IPS DF 4.7 (cell line): ENCODE data around the gene DNAJC16.
"Not testable (repeated sequence)": the region's sequence is repeated elsewhere in the genome, so short reads cannot be mapped to it uniquely, and the experiment has no call there.

ENCODE experiments used
- DNase-seq: peaks from one replicate; pipeline ENCODE4 v3.0.0-alpha.2; 2013; ENCODE audit warnings: low spot score; ENCODE audit errors: extremely low read depth

The DNAJC16 gene

DNA sequence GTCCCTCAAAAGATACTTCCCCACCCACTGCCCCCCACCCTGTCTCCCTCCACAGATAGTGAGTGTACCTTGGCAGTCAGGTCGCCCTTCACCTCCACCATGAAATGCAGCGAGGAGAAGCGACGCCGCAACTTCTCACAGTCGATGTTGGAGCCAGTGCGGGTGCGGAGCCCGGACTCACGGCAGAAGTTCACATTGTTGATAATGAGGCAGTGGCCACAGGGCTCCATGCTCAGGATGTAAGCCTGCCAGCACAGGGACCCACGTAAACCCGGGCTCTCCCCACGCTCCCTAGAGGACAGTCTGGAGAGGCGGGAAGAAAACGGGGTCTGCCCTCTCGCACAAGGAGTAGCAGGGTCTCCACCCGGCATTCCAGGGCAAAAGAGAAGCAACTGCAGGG, 19.8 kb upstream of the DNAJC16 start:
- no peak for DNase-seq

DNA sequence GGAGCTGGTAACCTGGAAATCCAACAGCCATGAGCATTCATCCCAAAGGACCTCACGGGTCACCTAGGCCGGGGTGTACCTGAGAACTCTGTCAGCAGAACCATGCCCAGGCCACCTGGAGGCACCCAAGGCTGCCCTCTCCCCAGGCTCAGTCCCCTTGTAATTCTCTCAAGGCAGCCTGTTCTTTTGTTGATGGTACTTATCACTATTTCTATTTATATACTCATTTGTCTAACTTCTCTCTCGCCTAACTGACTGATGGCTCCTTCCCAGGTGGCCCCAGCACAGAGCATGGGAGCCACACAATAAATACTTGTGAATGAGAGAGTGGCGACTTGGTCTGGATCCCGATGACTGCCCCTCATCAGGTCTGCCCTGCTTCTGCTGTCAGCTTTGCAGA, 19.4 kb upstream of the DNAJC16 start:
- DNase-seq = no peak

DNA sequence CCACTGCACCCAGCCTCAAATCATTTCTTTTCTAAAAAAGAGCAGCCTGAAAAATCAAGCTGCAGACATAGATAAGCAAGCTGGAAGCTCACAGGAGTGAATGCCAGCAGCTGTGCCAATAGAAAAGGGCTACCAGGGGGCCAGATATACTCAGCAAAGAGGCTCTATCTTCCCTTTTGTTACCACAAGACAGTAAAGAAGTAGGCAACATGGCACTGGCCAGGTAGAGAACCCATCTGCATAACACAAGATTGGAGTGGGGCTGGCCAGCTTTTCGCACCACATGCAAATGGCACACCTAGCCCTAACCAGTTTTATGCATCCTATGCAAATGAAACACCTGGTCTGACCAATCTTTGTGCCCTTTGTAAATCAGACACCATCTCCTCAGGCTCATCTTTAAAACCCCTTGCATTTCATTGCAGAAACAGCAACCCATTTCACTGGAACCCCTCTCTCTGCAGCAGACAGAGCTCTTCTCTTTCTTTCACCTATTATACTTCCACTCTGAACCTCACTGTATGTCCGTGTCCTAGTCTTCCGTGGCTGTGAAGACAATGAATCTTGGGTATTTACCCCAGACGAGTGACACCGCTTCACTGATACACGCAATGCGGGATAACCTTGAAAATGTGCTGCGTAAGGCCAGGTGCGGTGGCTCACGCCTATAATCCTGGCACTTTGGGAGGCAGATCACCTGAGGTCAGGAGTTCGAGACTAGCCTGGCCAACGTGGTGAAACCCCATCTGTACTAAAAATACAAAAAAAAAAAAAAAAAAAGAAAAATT, 17.8 kb upstream of the DNAJC16 start:
- DNase-seq = peak; percentile 79

DNA sequence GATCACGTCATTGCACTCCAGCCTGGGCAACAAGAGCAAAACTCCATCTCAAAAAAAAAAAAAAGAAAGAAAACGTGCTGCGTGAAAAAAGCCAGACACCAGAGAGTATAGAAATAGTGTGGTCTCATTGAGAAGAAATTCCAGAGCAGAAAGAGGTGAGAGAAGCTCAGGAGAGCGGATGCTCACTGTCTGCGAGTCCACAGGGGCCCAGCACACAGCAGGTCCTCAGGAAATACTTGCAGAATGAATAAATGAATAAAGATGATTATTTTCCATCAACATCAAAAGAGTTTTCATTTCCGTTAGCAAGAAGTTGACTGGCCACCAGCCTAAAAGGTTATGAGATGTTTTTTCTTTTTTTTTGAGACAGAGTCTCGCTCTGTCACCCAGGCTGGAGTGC, 17.1 kb upstream of the DNAJC16 start:
- DNase-seq = no peak

DNA sequence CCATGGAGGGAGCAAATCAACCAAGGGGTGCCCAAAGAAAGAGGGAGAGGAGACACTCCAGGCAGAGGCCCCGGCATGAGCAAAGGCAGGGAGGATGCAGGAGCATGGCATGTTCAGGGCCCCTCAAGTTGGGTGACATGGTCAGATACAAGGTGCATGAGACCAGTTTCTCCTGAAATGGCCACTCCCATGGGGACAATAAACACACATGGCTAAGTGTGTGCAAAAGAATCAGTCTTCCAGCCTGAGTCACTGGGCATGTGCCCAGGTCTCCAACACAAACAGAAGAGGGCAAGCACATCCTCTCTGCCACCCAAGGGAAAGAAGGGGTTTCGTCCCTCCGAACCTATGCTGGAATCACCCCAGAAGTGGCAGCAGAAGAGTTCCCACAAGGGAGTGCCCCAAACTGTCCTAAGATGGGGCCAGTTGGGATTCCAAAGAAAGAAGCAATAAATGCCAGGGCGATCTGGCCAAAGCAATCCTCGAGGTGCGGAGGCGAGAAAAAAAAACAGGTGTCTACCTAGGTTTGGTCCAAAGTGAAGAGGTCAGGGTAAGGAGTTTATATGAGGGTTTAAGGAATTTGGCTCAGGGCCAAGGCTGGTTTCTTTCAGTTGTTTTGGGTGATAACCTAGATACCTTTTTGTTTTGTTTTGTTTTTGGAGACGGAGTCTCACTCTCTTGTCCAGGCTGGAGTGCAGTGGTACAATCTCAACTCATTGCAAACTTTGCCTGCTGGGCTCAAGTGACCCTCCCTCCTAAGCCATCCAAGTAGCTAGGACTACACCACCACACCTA, 15.8 kb upstream of the DNAJC16 start:
- no peak for DNase-seq

DNA sequence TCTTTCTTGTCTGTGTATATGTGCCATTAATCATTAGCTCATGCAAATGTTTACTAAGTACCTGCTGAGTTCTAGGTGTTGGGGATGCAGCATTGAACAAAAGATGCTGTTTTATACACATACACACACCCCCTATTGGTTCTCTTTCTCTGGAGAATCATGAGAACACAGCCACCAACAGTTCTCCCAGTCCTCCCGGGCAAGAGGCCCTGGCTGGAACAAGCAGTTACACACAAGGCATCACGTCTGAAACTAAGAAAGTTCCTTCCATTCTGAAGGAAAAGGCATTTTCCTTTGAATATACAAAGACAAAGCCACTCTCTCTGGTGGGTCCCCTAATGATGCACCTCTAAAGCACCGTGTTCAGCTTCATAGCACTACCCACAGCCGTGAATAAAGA, 13.5 kb upstream of the DNAJC16 start:
- no peak for DNase-seq

DNA sequence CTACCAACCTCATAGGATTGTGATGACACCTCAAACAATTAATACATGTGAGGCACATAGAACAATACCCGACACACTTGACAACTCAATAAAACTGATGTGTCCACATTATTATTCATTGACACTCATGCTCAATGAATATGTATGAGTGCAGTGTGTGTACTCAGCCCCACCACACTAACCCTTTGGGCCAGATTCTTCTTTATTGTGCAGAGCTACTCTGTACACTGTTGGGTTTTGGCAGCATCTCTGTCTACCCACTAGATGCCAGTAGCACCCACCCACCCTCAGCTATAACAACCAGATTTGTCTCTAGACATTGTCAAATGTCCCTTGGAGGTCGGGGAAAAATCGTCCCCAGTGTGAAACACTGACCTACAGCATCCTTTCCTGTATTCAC, 12.7 kb upstream of the DNAJC16 start:
- DNase-seq = no peak

DNA sequence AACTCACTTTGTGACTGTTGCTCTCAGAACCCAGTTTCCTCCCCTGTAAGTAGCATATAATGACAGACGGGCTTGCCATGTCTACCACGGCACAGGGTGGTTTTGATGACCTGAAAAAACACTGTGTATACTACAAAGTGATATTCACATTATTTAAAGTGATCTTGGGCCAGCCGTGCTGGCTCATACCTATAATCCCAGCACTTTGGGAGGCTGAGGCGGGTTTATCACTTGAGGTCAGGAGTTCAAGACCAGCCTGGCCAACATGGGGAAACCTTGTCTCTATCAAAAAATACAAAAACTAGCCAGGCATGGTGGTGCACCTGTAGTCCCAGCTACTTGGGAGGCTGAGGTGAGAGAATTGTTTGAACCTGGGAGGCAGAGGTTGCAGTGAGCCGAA, 12.1 kb upstream of the DNAJC16 start:
- DNase-seq = not testable (repeated sequence)

DNA sequence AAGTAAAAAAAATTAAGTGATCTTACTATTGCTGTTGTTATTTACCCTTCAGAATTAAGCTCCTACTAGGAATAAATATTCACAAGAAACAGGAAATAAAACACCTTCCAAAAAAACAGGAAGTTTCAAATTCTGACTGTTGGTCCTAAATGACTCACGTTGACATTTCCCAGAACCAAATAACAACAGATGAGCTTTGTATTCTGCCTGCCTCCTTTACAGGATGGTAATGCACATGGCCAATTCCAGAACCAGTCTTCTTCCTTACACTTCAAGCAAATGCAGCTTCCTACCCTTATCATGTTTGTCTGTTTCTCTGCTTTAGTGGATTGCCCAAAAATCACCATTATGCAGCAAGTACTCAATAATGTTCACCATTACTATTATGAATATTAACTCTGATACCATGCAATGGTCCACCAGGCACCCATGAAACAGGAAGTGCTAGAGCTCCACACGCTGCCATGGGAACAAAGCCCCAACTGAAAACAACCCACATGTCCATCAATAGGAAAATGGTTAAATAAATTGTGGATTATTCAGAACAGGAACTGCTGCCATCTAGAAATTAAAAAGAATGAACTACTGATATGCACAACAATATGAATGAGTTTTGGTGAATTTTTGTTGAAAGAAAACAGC, 11.5 kb upstream of the DNAJC16 start:
- DNase-seq = no peak

DNA sequence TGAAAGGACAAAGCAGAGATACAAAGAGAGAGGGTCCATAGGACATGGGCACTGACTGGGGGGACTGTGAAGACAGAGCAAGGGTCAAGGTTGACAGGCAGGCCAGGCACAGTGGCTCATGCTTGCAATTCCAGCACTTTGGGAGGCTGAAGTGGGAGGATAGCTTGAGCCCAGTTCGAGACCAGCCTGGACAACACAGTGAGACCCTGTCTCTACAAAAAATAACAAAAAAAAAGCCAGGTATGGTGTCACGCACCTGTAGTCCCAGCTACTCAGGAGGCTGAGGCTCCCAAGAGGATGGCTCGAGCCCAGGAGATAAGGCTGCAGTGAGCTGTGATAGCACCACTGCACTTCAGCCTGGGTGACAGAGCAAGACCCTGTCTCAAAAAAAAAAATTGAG, 7.0 kb upstream of the DNAJC16 start:
- DNase-seq = no peak

DNA sequence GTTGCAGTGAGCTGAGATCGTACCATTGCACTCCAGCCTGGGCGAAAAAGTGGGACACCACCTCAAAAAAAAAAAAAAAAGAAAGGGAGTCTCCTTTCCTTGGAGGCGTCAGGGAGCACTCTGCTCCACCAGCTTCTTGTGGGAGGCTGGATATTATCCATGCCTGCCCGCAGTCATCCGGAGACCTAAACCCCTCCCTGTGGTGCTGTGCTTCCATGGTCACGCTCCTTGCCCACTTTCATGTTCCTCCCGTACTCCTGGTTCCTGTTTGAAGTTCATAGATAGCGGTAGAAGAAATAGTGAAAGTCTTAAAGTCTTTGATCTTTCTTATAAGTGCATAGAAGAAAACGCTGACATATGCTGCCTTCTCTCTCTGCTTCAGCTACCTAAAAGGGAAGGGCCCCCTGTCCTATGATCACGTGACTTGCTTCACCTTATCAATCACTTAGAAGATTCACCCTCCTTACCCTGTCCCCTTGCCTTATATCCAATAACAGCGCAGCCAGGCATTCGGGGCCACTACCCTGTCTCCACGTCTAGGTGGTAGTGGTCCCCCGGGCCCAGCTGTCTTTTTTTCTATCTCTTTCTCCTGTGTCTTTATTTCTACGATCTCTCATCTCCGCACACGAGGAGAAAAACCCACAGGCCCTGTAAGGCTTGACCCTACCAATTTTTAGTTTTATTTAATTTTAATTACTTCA, 5.3 kb upstream of the DNAJC16 start:
- not testable (repeated sequence) for DNase-seq

DNA sequence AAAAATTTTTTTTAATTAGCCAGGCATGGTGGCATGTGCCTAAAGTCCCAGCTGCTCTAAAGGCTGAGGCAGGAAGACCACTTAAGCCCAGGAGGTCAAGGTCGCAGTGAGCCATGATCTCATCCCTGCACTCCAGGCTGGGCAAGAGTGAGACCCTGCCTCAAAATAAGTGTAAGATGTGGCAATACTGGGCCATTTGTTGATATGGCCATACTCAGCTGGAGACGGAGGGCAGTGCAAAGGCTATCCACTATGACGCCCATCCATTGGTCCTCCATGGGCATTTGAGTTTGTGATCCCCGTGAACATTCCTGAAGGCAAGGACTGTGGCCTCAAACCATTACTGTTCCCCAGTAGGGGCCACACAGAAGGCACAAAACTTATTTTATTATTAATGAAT, 4.1 kb upstream of the DNAJC16 start:
- DNase-seq = no peak

DNA sequence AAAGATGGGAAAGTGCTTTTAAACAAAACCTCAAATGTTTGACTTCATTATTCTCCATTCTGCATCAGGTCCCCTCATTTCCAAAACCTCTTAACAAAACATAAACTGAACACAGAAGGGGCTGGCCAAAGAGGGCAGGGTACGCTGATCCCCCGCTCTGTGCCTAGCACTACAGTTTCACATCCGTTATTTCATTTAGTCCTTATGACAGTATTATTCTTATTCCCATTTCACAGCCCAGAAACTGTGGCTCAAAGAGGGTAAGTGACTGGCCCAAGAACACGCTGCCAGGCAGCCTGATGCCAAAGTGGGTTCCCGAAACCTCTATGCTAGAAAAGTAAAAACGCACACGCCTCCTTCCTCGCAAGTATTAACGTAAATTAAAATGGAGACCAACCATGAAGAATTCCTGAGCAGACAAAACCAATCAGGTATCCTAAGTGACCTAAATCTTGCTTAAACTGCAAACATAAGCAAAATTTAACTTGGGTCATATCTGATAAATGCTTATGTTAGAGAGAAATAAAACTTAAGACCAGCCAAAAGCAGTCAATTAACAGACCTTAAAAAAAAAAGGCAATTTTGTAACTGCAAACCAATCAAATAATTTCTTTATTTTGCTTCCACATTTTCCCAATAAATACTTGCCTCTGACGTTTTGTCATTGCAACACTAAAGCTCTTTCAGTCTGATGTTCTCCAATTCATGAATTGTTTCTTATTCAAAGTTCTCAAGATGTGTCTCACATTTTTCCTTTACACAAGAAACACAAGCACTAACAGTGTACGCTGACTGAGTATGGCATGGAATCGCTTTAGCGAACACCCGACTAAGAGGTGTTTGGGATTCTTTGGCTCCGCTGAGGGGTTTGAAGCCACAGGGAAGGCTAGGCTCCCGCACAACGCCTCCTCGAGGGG, 3.3 kb upstream of the DNAJC16 start:
- no peak for DNase-seq

DNA sequence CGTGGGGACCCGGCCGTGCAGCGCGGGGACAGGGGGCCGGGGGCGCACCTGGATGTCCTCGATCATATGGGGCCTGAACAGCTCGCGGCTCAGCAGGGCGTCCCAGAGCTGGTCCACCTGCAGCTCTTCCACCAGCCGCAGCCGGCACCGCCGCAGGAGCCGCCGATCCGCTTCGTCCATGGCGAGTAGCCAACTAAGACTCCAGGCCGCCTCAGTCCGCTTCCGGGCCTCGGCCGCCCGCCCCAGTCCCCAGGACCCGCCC, 2.7 kb upstream of the DNAJC16 start, which contains the start of gene CASP9:
Gene CASP9, minus strand, starts transcription at position 195 of the 262 bp plus-strand sequence. Its CDS starts 15 bp downstream, at position 180.
- no peak for DNase-seq

DNA sequence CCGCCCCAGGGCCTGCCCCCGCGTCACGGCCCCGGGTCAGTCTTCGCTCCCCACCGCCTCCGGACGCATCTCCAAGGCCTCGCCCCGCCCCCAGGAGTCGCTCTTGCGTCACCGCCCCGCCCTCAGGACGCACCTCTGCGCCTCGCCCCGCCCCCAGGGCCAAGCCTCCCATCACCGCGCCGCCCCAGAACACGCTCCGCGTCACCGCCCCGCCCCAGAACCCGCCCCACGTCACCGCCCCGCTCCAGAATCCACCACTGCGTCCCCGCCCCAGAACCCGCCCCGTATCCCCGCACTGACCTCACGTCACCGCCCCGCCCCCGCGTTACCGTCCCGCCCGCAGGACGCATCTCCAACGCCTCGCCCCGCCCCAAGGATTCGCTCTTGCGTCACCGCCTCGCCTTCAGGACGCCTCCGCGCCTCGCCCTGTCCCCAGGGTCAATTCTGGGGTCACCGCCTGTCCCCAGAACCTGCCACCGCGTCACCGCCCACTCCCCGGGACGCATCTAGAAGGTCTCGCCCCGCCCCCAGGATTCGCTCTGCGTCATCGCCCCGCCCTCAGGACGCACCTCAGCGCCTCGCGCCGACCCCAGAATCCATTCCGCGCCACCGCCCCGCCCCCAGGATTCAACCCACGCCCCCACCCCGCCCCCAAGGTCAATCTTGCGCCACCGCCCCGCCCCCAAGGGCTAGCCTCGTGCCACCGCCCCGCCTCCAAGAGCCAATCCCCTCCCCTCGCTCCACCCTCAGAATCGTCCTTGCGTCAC, 2.2 kb upstream of the DNAJC16 start:
- peak; percentile 60 for DNase-seq

DNA sequence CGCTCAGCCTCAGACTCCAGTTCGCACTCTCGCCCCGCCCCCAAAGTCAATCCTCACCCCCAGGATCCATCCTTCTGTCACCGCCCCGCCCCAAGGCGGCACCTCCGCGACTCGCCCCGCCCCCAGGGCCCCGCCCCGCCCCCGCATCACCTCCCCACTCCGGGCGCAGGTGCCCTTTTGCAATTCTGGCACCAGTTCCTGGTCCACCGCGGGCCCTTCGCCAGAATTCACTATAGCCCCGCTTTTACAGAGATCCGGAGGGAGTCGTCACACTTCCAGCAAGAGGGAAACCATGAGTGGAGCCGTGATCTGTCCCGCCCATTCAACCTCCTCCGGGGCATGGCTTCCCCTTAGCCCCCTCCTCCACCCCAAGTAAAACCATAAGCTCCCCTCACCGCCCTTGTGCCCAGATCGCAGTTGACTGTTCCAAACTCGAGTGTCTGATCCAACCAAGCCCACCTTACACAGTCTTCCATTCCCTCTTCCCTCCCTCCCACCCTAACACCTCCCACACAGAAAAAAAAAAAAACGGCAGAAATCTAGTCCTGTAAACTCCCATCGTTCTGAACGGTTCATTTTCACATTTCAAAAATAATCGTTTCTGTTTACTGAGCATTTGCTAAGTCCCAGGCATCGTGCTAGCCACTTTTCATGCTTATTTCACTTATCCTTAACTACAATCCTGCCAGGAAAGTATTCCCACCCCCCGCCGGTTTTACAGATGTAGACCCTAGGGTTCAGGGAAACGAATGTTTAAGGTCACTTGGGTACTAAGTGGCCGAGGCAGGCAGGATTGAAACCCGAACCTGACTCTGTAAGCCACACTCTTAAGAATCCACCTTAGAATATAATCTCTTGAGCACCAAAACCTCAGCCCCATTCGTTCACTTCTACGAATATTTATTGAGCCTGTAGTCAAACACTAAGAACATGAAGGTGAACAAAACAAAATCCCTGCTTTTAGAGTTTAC, 1.3 kb upstream of the DNAJC16 start:
- no peak for DNase-seq

DNA sequence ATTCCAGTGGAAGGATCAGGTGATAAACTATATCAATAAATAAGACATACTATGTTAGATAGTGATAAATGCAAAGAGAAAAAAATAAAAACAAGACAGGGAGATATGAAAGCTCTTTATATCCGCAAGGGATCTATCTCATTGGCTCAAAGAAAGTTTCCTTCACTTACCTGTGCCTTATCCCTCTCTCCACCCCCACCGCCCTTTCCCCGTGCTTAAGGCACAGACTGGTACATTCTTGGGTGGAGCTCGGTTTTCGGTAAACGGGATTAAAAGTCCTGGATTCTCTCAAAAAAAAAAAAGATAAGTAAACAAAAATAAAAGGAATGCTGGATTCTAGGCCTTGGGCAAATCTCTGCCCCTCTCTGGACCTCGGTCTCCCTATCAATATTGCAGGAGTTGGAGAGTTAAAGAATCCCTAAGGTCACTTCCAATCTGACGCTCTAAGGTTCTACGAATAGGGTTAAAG, 593 bp upstream of the DNAJC16 start:
- DNase-seq = no peak

DNA sequence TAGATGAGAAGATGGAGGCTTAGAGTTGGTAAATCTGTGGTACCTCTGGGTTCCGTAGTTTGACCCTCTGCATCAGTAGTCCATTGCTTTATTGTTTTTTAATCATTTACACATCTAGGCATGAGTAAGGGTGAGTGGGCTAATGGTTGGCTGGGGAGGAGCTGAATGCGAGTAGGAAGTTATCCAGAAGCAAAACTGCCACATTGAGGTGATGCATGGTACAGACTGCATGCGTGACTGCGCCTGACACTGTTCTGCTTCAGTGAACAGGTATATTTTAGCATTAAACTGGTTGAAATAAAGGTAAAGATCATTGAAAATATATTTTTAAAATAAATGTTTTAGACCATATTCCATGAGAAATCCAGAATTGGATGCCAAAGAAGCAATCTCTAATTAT, 4.4 kb downstream of the DNAJC16 start:
- DNase-seq = no peak

DNA sequence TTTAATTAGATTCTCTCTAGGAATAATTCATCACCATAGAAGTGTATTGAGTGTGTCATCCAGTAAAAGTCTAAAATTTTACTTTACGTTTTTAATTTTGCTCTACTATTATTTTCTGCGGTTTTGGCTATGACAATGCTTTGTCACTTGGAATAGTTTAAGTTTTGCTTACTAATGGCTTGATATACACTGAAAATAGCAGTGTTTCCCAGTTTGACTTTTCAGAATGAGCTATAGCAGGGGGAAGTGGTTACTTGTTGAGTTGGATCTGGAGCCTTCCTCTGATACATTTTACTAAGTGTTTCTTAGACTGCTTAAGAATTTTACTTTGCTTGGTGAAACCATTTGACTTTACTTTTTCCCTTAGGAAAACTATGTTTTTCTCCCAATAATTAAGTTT, 5.0 kb downstream of the DNAJC16 start:
- DNase-seq = no peak
